Large intestine (tissue), 3 donors: Measurements from ENCODE around the gene RPSA. TPM values are rescaled to one million over a fixed set of nuclear protein-coding genes. Genes with fewer than 3 reads are reported as not detected.
A peak's percentile ranks its signal among the peaks of the same experiment; 100 is the strongest.
"Not testable (repeated sequence)": the region's sequence is repeated elsewhere in the genome, so short reads cannot be mapped to it uniquely, and the experiment has no call there.

Experiments
- DNase-seq, 2 donors: peaks; one replicate each; pipeline versions ENCODE4 v3.0.0 to v3.0.0-alpha.2; 2013
- H3K27ac ChIP-seq: one replicate; pipeline ENCODE4 v1.5.1; 2013; ENCODE audit warnings: low read length
- H3K27me3 ChIP-seq: 2 replicates; pipeline ENCODE4 v1.6.1; 2013; ENCODE audit warnings: low read length; ENCODE audit not compliant: control insufficient read depth, insufficient read depth
- H3K36me3 ChIP-seq: 2 replicates; pipeline ENCODE4 v1.6.1; 2013; ENCODE audit warnings: low read length; ENCODE audit not compliant: control insufficient read depth, insufficient read depth
- H3K4me1 ChIP-seq: one replicate; pipeline ENCODE4 v1.6.1; 2013; ENCODE audit warnings: low read length; ENCODE audit not compliant: control insufficient read depth, insufficient read depth
- H3K4me3 ChIP-seq: one replicate; pipeline ENCODE4 v1.5.1; 2013; ENCODE audit warnings: low read length
- H3K9me3 ChIP-seq: one replicate; pipeline ENCODE4 v1.6.1; 2013; ENCODE audit warnings: mild to moderate bottlenecking, low read depth, low read length, moderate library complexity; ENCODE audit not compliant: control insufficient read depth
- WGBS: methylation state at CpG from one replicate; pipeline ENCODE4 v1.1.5; 2013; ENCODE audit warnings: low lambda C conversion rate; ENCODE audit not compliant: insufficient coverage; 5-methylcytosine and 5-hydroxymethylcytosine counted together
- polyA plus RNA-seq: library from polyadenylated mRNA; unstranded; fragments of 120-200 nt; gene quantifications from one replicate; pipeline ENCODE4 v1.2.1, GENCODE V29; 2013

The RPSA gene
- polyA plus RNA-seq, 1 donor: 1,397 TPM

- H3K36me3 ChIP-seq: no peaks in the 10 kb centered on the region
- no CpG with 5 or more reads among the region's 3 CpGs for WGBS
- no peaks in the 10 kb centered on the region for H3K9me3 ChIP-seq
- H3K27ac ChIP-seq: no peak overlapping the region
- no peaks in the 10 kb centered on the region for H3K4me1 ChIP-seq
- no peak for DNase-seq
- H3K4me3 ChIP-seq: no peak overlapping the region
- no peaks in the 10 kb centered on the region for H3K27me3 ChIP-seq
Observed at GRCh38 chr3:39449796-39450195, 43.3 kb downstream of the RPSA start.

GRCh38 chr3:39453134-39453533 is 46.6 kb downstream of the RPSA start:
- Histone ChIP-seq H3K27me3 (no peaks in the 10 kb centered on the region), H3K4me1 (no peaks in the 10 kb centered on the region), H3K9me3 (no peaks in the 10 kb centered on the region), H3K4me3 (no peak overlapping the region), H3K27ac (no peak overlapping the region), H3K36me3 (no peaks in the 10 kb centered on the region)
- peak in 1 of 2 donors; percentile 8 for DNase-seq
- WGBS: 17% methylated on average over 1 of the region's 1 CpG

GRCh38 chr3:39453872-39454271 is 47.4 kb downstream of the RPSA start:
- not testable (repeated sequence) for H3K4me3 ChIP-seq, H3K36me3 ChIP-seq, DNase-seq, H3K27ac ChIP-seq, H3K9me3 ChIP-seq, H3K27me3 ChIP-seq, H3K4me1 ChIP-seq
- 100% methylated on average over 1 of the region's 7 CpGs for WGBS

DNA sequence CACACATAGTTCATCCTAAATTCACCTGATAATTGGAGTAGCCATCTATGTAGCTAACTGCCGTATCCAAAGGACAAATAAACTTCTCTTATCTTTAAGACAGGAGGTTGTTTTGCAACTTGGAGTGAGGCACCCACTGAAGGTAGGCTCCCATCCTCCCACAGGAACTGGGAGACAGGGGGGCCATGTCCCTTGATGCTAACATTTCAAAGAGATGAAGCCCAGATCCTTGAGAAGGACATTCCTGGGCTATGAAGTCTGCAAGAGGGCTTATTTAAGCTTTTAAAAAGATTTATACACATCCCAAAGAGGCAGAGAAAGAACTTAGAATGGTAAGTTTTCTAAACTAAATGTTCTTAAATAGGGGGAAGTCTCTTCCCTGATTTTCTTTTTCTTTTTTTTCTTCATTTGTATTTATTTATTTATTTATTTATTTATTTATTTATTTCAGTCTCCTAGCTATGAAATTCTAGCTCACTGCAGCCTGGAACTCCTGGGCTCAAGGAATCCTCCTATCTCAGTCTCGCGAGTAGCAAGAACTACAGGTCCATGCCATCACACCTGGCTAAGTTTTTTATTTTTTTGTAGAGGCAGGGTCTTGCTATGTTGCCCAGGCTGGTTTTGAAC is 48.2 kb downstream of the RPSA start:
- H3K27ac ChIP-seq: no peak overlapping the region
- no peaks in the 10 kb centered on the region for H3K4me1 ChIP-seq
- no peaks in the 10 kb centered on the region for H3K27me3 ChIP-seq
- no peaks in the 10 kb centered on the region for H3K9me3 ChIP-seq
- H3K36me3 ChIP-seq: no peaks in the 10 kb centered on the region
- no peak for DNase-seq
- WGBS: 40% methylated on average over 1 of the region's 3 CpGs
- H3K4me3 ChIP-seq: no peak overlapping the region

DNA sequence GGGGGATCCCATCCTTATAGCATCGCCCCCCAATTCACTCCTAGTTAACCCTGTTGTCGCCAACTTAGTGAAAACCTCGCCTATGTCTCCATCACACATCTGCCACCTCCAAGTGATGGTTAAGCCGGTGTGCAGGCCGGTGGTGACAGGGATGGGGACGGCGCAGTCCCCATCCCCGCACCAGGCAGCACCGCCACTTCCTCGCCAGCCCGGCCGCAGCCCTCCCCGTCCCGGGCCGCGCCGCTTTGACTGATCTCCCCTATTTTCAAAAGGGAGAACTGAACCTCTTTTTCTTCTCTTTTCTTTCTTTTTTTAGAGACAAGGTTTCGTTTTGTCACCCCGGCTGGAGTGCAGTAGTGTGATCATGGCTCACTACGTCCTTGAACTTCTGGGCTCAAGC is 49.6 kb downstream of the RPSA start:
- no peaks in the 10 kb centered on the region for H3K4me1 ChIP-seq
- DNase-seq: no peak
- H3K27ac ChIP-seq: no peak overlapping the region
- H3K27me3 ChIP-seq: no peaks in the 10 kb centered on the region
- H3K36me3 ChIP-seq: no peaks in the 10 kb centered on the region
- WGBS: 80% methylated on average over 1 of the region's 20 CpGs
- no peak overlapping the region for H3K4me3 ChIP-seq
- H3K9me3 ChIP-seq: no peaks in the 10 kb centered on the region

DNA sequence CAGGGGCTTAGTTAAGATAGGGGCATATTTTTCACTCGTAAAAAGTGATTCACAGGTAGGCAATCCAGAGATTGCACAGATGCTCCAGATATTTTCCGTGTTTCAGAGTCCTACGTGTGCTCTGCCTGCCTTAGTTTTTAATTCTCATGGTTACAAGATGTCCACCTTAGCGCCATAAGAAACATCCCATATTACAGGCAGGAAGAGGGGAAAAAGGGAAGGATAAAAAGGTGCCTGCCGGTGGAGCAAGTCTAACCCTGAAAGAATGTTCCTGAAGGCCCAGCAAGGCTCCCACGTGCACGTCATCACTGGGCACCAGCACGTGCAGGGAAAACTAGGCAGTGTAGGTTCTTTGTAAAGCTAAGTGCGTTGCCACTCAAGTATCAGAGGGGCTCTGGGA is 50.8 kb downstream of the RPSA start:
- no peaks in the 10 kb centered on the region for H3K36me3 ChIP-seq
- H3K4me1 ChIP-seq: no peaks in the 10 kb centered on the region
- no peak overlapping the region for H3K27ac ChIP-seq
- no peaks in the 10 kb centered on the region for H3K9me3 ChIP-seq
- WGBS: no CpG with 5 or more reads among the region's 9 CpGs
- DNase-seq: no peak
- H3K4me3 ChIP-seq: no peak overlapping the region
- no peaks in the 10 kb centered on the region for H3K27me3 ChIP-seq

DNA sequence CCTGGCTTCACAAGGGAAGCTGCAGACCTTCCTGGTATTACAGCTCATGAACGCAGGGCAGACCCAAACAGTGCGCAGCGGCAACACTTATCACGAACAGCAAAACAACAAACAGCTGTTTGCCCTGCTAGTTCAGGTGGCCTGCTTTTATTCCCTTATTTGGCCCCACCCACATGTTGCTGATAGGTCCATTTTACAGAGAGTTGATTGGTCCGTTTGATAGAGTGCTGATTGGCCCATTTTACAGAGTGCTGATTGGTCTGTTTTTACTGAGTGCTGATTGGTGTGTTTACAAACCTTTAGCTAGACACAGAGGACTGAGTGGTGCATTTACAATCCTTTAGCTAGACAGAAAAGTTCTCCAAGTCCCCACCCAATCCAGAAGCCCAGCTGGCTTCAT is 52.1 kb downstream of the RPSA start:
- not testable (repeated sequence) for DNase-seq, H3K36me3 ChIP-seq, H3K4me3 ChIP-seq, H3K9me3 ChIP-seq, H3K4me1 ChIP-seq, H3K27me3 ChIP-seq, H3K27ac ChIP-seq
- no CpG with 5 or more reads among the region's 5 CpGs for WGBS

DNA sequence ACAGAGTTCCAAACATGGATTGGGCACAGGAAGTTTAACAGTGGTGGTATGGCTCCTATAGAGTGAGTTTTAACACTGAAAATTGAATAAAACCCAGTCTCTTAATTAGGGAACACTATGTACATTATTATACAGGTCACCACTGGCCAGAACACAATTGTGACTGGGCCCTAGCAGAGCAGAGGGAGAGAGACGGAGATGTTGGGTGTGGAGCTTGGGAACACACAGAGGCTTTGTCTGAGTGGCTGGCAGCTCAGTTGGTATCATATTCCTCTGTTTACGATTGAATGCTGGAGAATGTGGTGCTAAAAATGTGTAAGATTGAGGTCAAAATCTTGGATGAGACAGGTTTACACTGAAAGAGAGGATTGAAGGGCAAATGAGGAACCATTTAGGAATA is 54.2 kb downstream of the RPSA start:
- Histone ChIP-seq H3K36me3 (no peaks in the 10 kb centered on the region), H3K27ac (no peak overlapping the region), H3K27me3 (peaks cover 3% of the 10 kb centered on the region), H3K9me3 (no peaks in the 10 kb centered on the region), H3K4me3 (no peak overlapping the region), H3K4me1 (no peaks in the 10 kb centered on the region)
- DNase-seq: no peak
- WGBS: 50% methylated on average over 1 of the region's 2 CpGs

Other genes with a start within 250 kb of the RPSA start
- gene XIRP1, start 214.1 kb upstream of the RPSA start, polyA plus RNA-seq: 0.19 TPM
- 2.8 TPM for gene CX3CR1, start 126.7 kb upstream of the RPSA start, polyA plus RNA-seq
- 0.09 TPM for gene CCR8, start 77.0 kb upstream of the RPSA start, polyA plus RNA-seq
- 35.1 TPM for gene SLC25A38, start 23.4 kb upstream of the RPSA start, polyA plus RNA-seq
- 0.10 TPM for gene MOBP, start 61.0 kb downstream of the RPSA start, polyA plus RNA-seq